GM23338 (cell line): Measurements from ENCODE around the gene EPG5. TPM values are rescaled to one million over a fixed set of nuclear protein-coding genes. Genes with fewer than 3 reads are reported as not detected.

ENCODE experiments used
- ATAC-seq: fragments of 200-7000 bp; cut with Tn5 transposase; 3 replicates; pipeline ENCODE4 v1.9.1; 2020
- DNase-seq: peaks from one replicate; pipeline ENCODE4 v3.0.0-alpha.2; 2015; ENCODE audit warnings: low spot score
- H2AFZ ChIP-seq: fragments of 200-600 bp; sonication (generic); 2 replicates; pipeline ENCODE4 v1.8.0; 2016; ENCODE audit warnings: antibody characterized with exemption, mild to moderate bottlenecking, moderate library complexity
- H3F3A ChIP-seq: fragments of 200-600 bp; sonication (generic); replicated peaks from 2 replicates; pipeline ENCODE4 v1.8.0; 2017; ENCODE audit warnings: antibody characterized with exemption, mixed run types, low read depth
- H3K27ac ChIP-seq: fragments of 200-600 bp; sonication (generic); 2 replicates; pipeline ENCODE4 v1.6.1; 2016; ENCODE audit warnings: low read depth
- H3K27me3 ChIP-seq: fragments of 200-600 bp; sonication (generic); 2 replicates; pipeline ENCODE4 v1.8.0; 2016; ENCODE audit warnings: mild to moderate bottlenecking, mixed run types, moderate library complexity; ENCODE audit not compliant: insufficient read depth
- H3K36me3 ChIP-seq: fragments of 200-600 bp; sonication (generic); 2 replicates; pipeline ENCODE4 v1.8.0; 2016; ENCODE audit warnings: mild to moderate bottlenecking; ENCODE audit not compliant: insufficient read depth
- H3K4me1 ChIP-seq: fragments of 200-600 bp; sonication (generic); 2 replicates; pipeline ENCODE4 v1.8.0; 2016; ENCODE audit warnings: mild to moderate bottlenecking, moderate library complexity; ENCODE audit not compliant: insufficient read depth
- H3K4me2 ChIP-seq: fragments of 200-600 bp; sonication (generic); 2 replicates; pipeline ENCODE4 v1.7.1; 2017; ENCODE audit warnings: mixed run types
- H3K4me3 ChIP-seq: fragments of 200-600 bp; sonication (generic); 2 replicates; pipeline ENCODE4 v1.6.1; 2016; ENCODE audit warnings: mixed run types
- H3K79me2 ChIP-seq: fragments of 200-600 bp; sonication (generic); replicated peaks from 2 replicates; pipeline ENCODE4 v1.8.0; 2017; ENCODE audit warnings: mild to moderate bottlenecking; ENCODE audit not compliant: insufficient read depth
- H3K9me2 ChIP-seq: fragments of 200-600 bp; sonication (generic); 2 replicates; pipeline ENCODE4 v1.8.0; 2017; ENCODE audit not compliant: insufficient read depth
- H4K20me1 ChIP-seq: fragments of 200-600 bp; sonication (generic); replicated peaks from 2 replicates; pipeline ENCODE4 v1.8.0; 2017; ENCODE audit warnings: mild to moderate bottlenecking; ENCODE audit not compliant: insufficient read depth
- H3K27ac Mint-ChIP-seq: 2 replicates; pipeline ENCODE4 v1.8.0; 2020; ENCODE audit warnings: inconsistent platforms, mild to moderate bottlenecking, moderate library complexity, mixed read lengths
- H3K27me3 Mint-ChIP-seq: 3 replicates; pipeline ENCODE4 v1.8.0; 2022; ENCODE audit warnings: low read depth, mild to moderate bottlenecking, moderate library complexity, mixed read lengths, inconsistent platforms; ENCODE audit not compliant: insufficient read depth, poor library complexity
- H3K36me3 Mint-ChIP-seq: 3 replicates; pipeline ENCODE4 v1.8.0; 2021; ENCODE audit warnings: low read depth, mild to moderate bottlenecking, inconsistent platforms, moderate library complexity, mixed read lengths
- H3K4me1 Mint-ChIP-seq: 3 replicates; pipeline ENCODE4 v1.8.0; 2020; ENCODE audit warnings: mild to moderate bottlenecking, inconsistent platforms, mixed read lengths
- H3K4me3 Mint-ChIP-seq: 3 replicates; pipeline ENCODE4 v1.8.0; 2021; ENCODE audit warnings: moderate library complexity, mild to moderate bottlenecking, inconsistent platforms, mixed read lengths
- H3K9me3 Mint-ChIP-seq: 3 replicates; pipeline ENCODE4 v1.8.0; 2020; ENCODE audit warnings: moderate library complexity, mild to moderate bottlenecking, inconsistent platforms, mixed read lengths
- CREB1 ChIP-seq: fragments of 250-450 bp; sonication (Bioruptor Pico); IDR thresholded peaks from 2 replicates; pipeline ENCODE4 v1.5.0; 2020; ENCODE audit warnings: low read depth, mild to moderate bottlenecking, moderate library complexity
- CTCF ChIP-seq, 2 experiments: fragments of 200-600 bp in 1 of 2; sonication (generic) in 1 of 2; conservative IDR thresholded peaks; 2 replicates each; pipeline versions ENCODE4 v1.5.1 to v1.6.1; 2016 to 2017; ENCODE audit warnings: antibody characterized with exemption in 2 of 2, low read depth in 2 of 2, mild to moderate bottlenecking in 2 of 2, moderate library complexity in 1 of 2
- ETS1 ChIP-seq: IDR thresholded peaks from 2 replicates; pipeline ENCODE4 v1.6.1; 2016; ENCODE audit warnings: antibody characterized with exemption
- EZH2 ChIP-seq: fragments of 200-600 bp; sonication (generic); IDR thresholded peaks from one replicate; pipeline ENCODE4 v1.8.0; 2017; ENCODE audit warnings: antibody characterized with exemption, mild to moderate bottlenecking, low read depth; ENCODE audit not compliant: unreplicated experiment
- EZH2phosphoT487 ChIP-seq: fragments of 200-600 bp; sonication (generic); IDR thresholded peaks from one replicate; pipeline ENCODE4 v1.8.1; 2018; ENCODE audit warnings: antibody characterized with exemption; ENCODE audit not compliant: unreplicated experiment
- JUNB ChIP-seq: IDR thresholded peaks from one replicate; pipeline ENCODE4 v1.6.1; 2016; ENCODE audit warnings: antibody characterized with exemption; ENCODE audit not compliant: unreplicated experiment
- NANOG ChIP-seq: IDR thresholded peaks from 2 replicates; pipeline ENCODE4 v1.6.1; 2016; ENCODE audit warnings: antibody characterized with exemption, borderline replicate concordance
- POLR2AphosphoS5 ChIP-seq: IDR thresholded peaks from 2 replicates; pipeline ENCODE4 v1.6.1; 2016; ENCODE audit warnings: antibody characterized with exemption, low read depth
- REST ChIP-seq: IDR thresholded peaks from one replicate; pipeline ENCODE4 v1.6.1; 2018; ENCODE audit warnings: antibody characterized with exemption; ENCODE audit not compliant: unreplicated experiment
- ZNF114 ChIP-seq: fragments of 250-450 bp; sonication (Bioruptor Pico); IDR thresholded peaks from 2 replicates; pipeline ENCODE4 v1.5.0; 2020; ENCODE audit warnings: mild to moderate bottlenecking, moderate library complexity
- ZNF331 ChIP-seq: fragments of 250-450 bp; sonication (Bioruptor Pico); IDR thresholded peaks from 2 replicates; pipeline ENCODE4 v1.5.0; 2020; ENCODE audit warnings: low read depth, mild to moderate bottlenecking, moderate library complexity
- ZNF462 ChIP-seq: fragments of 250-450 bp; sonication (Bioruptor Pico); IDR thresholded peaks from 2 replicates; pipeline ENCODE4 v1.5.0; 2020; ENCODE audit warnings: mild to moderate bottlenecking, moderate library complexity
- polyA plus RNA-seq: library from polyadenylated mRNA; unstranded; fragments of >200 nt; fragmentation: Nextera tagmentation; extraction: Ambion mirVana; gene quantifications from 2 replicates; pipeline ENCODE4 v1.2.1, GENCODE V29; 2016
- total RNA-seq: library from RNA; depleted of rRNA; stranded (reverse); fragments of >200 nt; shearing (Covaris generic); gene quantifications from 2 replicates; pipeline ENCODE4 v1.2.3, GENCODE V29; 2014

EPG5 gene
- total and polyA plus RNA-seq, 2 experiments from 2014 or later, result 4.1 to 29.2 TPM

GRCh38 chr18:45841765-45842442 is 125.2 kb downstream of the EPG5 start:
- no peak overlapping the region for H3K27ac ChIP-seq
- no peak overlapping the region for H3K4me2 ChIP-seq
- no peaks in the 10 kb centered on the region for H3K9me3 Mint-ChIP-seq
- peaks cover 6% of the 10 kb centered on the region; the same call in 1 of the 2 replicates for H3K4me1 ChIP-seq
- no peaks in the 10 kb centered on the region for H3K36me3 ChIP-seq
- TF ChIP-seq REST (no peak), EZH2 (no peak), ZNF331 (CRISPR knock-in tag) (no peak), CREB1 (no peak), CTCF (conservative IDR thresholded peaks at IDR 0.05; ENCODE audit: low read depth in 2 of 2) (no peak), POLR2AphosphoS5 (no peak), EZH2phosphoT487 (no peak), NANOG (no peak), ZNF462 (CRISPR knock-in tag) (no peak), JUNB (no peak), ETS1 (no peak), ZNF114 (no peak)
- 0 out of 2 replicates have a peak, but pooled peaks cover under 1% of the 10 kb centered on the region for H3F3A ChIP-seq
- no peak for DNase-seq
- peaks cover 15% of the 10 kb centered on the region for H3K27me3 Mint-ChIP-seq
- H3K4me3 Mint-ChIP-seq, result no peak overlapping the region
- H3K4me1 Mint-ChIP-seq, result peaks cover 15% of the 10 kb centered on the region
- ATAC-seq, result no peak
- no peaks in the 10 kb centered on the region for H3K79me2 ChIP-seq
- H3K9me2 ChIP-seq, result no peaks in the 10 kb centered on the region
- peaks cover 19% of the 10 kb centered on the region for H3K27me3 ChIP-seq
- no peaks in the 10 kb centered on the region; the same call in 2 of the 3 replicates for H3K36me3 Mint-ChIP-seq
- H3K27ac Mint-ChIP-seq, result no peak overlapping the region
- H3K4me3 ChIP-seq, result no peak overlapping the region
- no peaks in the 10 kb centered on the region for H4K20me1 ChIP-seq
- no peak overlapping the region for H2AFZ ChIP-seq
